ENCODE measurements around the gene ORAI1. TPM values are rescaled to one million over a fixed set of nuclear protein-coding genes. Genes with fewer than 3 reads are reported as not detected.

The ORAI1 gene
- total RNA-seq, 1 experiment from 2014 or later = 33.9 TPM

GRCh38 chr12:121596526-121596925, 29.8 kb upstream of the ORAI1 start:
- no peak overlapping the region for H3K27ac Mint-ChIP-seq (ENCODE audit: unreplicated experiment)
- POLR2A ChIA-PET = no interaction called here
- H3K4me1 Mint-ChIP-seq (ENCODE audit: low read depth, unreplicated experiment) = peaks cover 26% of the 10 kb centered on the region

DNA sequence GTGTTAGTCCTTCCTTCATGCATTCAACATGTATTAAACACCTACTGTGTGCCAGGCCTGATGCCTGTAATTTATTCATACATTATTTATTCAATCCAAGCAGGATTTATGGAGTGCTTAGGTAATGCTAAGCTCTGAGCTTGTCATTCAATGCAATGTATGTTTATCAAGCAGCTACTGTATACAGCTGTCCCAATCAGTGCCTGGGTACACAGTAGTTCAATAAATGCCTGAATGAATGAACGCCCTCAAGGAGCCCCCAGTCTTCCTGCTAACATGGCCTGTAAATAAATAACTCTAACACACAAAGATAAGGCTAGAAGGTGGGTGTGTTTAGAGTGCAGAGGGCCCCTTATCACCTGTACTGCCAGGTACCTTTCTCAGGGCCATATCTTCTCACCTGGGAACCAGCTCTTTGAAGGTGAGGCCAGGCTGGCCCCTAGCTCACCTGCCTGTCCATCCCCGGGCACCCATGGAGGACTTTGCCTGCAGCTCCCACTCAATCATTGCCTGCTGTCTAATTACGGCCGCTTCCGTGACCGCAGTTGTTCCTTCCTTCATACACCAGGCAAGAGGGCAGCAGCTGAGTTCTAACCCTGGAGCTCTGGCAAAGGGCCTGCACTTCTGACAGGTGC, 25.5 kb upstream of the ORAI1 start:
- Mint-ChIP-seq H3K4me1 (ENCODE audit: low read depth, unreplicated experiment) (peaks cover 26% of the 10 kb centered on the region), H3K27ac (ENCODE audit: unreplicated experiment) (peak overlapping the region; percentile 76), H3K36me3 (ENCODE audit: insufficient read depth, unreplicated experiment) (peaks cover 32% of the 10 kb centered on the region), H3K27me3 (ENCODE audit: insufficient read depth, unreplicated experiment) (no peaks in the 10 kb centered on the region), H3K9me3 (ENCODE audit: unreplicated experiment) (no peaks in the 10 kb centered on the region), H3K4me3 (ENCODE audit: unreplicated experiment) (peak overlapping the region; percentile 15)
- Histone ChIP-seq H3K4me3 (ENCODE audit: low read depth, low read length) (no peak overlapping the region), H3K4me1 (peaks cover 47% of the 10 kb centered on the region), H3K36me3 (ENCODE audit: control insufficient read depth, insufficient read depth, low read length) (no peaks in the 10 kb centered on the region), H3K27me3 (replicated peaks; ENCODE audit: control insufficient read depth, insufficient read depth, low read length) (no peaks in the 10 kb centered on the region), H3K9me3 (no peaks in the 10 kb centered on the region)
- no TSS peak for BruUV-seq (replicated peaks)
- peak; percentile 89 to 97 for DNase-seq
- CTCF ChIA-PET = interaction anchor here (0.6 to 1.3 kb wide), 7 partner anchors 25 to 432 kb away, joined by 3 to 12 read pairs (median 4); partner anchors contain the start of gene ORAI1
- intact Hi-C loops (cut with micrococcal nuclease; ENCODE audit: unreplicated experiment) = loop anchor here (1.0 to 5.0 kb wide), 4 partner anchors 11 to 64 kb away; no protein-coding TSS in a partner anchor
- POLR2A ChIA-PET = interaction anchor here (0.5 to 1.2 kb wide), 7 partner anchors 18 to 68 kb away, joined by 3 to 8 read pairs (median 4); partner anchors contain the start of genes MORN3 and ORAI1
- no peak for TF ChIP-seq CTCF (IDR thresholded peaks at IDR 0.05; ENCODE audit: insufficient read depth in 1 of 2, low read depth in 1 of 2, low read length in 1 of 2, severe bottlenecking in 1 of 2, unreplicated experiment in 1 of 2)

More at GRCh38 chr12:121596526-121596925, 29.8 kb upstream of the ORAI1 start:
- CTCF ChIA-PET = no interaction called here
- no TSS peak for BruUV-seq (replicated peaks)
- DNase-seq = no peak
- Histone ChIP-seq H3K36me3 (ENCODE audit: control insufficient read depth, insufficient read depth, low read length) (no peaks in the 10 kb centered on the region), H3K4me1 (peaks cover 38% of the 10 kb centered on the region), H3K27me3 (replicated peaks; ENCODE audit: control insufficient read depth, insufficient read depth, low read length) (no peaks in the 10 kb centered on the region), H3K4me3 (ENCODE audit: low read depth, low read length) (no peak overlapping the region), H3K9me3 (no peaks in the 10 kb centered on the region)
- H3K36me3 Mint-ChIP-seq (ENCODE audit: insufficient read depth, unreplicated experiment) = peaks cover 39% of the 10 kb centered on the region
- H3K4me3 Mint-ChIP-seq (ENCODE audit: unreplicated experiment) = no peak overlapping the region
- H3K9me3 Mint-ChIP-seq (ENCODE audit: unreplicated experiment) = no peaks in the 10 kb centered on the region
- no peak for TF ChIP-seq CTCF (IDR thresholded peaks at IDR 0.05; ENCODE audit: insufficient read depth in 1 of 2, low read depth in 1 of 2, low read length in 1 of 2, severe bottlenecking in 1 of 2, unreplicated experiment in 1 of 2)
- no peaks in the 10 kb centered on the region for H3K27me3 Mint-ChIP-seq (ENCODE audit: insufficient read depth, unreplicated experiment)
- intact Hi-C loops (cut with micrococcal nuclease; ENCODE audit: unreplicated experiment) = no loop called here

DNA sequence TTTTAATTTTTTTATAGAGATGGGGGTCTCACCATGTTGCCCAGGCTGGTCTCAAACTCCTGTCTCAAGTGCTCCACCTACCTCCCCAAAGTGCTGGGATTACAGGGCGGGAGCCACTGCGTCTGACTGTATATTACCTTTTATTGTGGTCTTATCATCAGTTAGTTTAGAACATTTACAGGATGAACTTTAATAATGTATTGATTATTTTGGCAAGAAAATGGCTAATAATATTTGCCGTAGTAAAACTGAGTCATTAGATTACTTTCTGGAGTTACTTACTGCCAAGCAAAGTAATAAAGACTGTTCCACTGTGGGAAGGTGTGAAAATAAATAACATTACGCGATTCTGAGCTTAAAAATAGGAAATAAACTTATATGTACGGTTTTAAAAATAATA, 23.6 kb upstream of the ORAI1 start:
- Mint-ChIP-seq H3K36me3 (ENCODE audit: insufficient read depth, unreplicated experiment) (peaks cover 35% of the 10 kb centered on the region), H3K27me3 (ENCODE audit: insufficient read depth, unreplicated experiment) (no peaks in the 10 kb centered on the region), H3K27ac (ENCODE audit: unreplicated experiment) (no peak overlapping the region), H3K4me3 (ENCODE audit: unreplicated experiment) (no peak overlapping the region), H3K4me1 (ENCODE audit: low read depth, unreplicated experiment) (peaks cover 26% of the 10 kb centered on the region), H3K9me3 (ENCODE audit: unreplicated experiment) (no peaks in the 10 kb centered on the region)
- Histone ChIP-seq H3K4me3 (ENCODE audit: low read depth, low read length) (no peak overlapping the region), H3K36me3 (ENCODE audit: control insufficient read depth, insufficient read depth, low read length) (no peaks in the 10 kb centered on the region), H3K4me1 (peaks cover 47% of the 10 kb centered on the region), H3K9me3 (no peaks in the 10 kb centered on the region), H3K27me3 (replicated peaks; ENCODE audit: control insufficient read depth, insufficient read depth, low read length) (no peaks in the 10 kb centered on the region)
- no peak for DNase-seq
- POLR2A ChIA-PET = no interaction called here
- no TSS peak for BruUV-seq (replicated peaks)
- CTCF ChIA-PET = no interaction called here
- intact Hi-C loops (cut with micrococcal nuclease; ENCODE audit: unreplicated experiment) = loop anchor here (5.0 kb wide), 1 partner anchor 65 kb away; no protein-coding TSS in a partner anchor
- no peak for TF ChIP-seq CTCF (IDR thresholded peaks at IDR 0.05; ENCODE audit: insufficient read depth in 1 of 2, low read depth in 1 of 2, low read length in 1 of 2, severe bottlenecking in 1 of 2, unreplicated experiment in 1 of 2)
